Colon (tissue), 2 donors: ENCODE measurements around the gene CFAP73.
"Not testable (repeated sequence)": the region's sequence is repeated elsewhere in the genome, so short reads cannot be mapped to it uniquely, and the experiment has no call there.

ENCODE experiments used
- FAIRE-seq: peaks from 2 replicates; lab custom pipeline; 2012; peaks lifted over from hg19 to GRCh38; lab: Jason Lieb, UNC
- donor health status: control.
- donor health status: control.

The CFAP73 gene

DNA sequence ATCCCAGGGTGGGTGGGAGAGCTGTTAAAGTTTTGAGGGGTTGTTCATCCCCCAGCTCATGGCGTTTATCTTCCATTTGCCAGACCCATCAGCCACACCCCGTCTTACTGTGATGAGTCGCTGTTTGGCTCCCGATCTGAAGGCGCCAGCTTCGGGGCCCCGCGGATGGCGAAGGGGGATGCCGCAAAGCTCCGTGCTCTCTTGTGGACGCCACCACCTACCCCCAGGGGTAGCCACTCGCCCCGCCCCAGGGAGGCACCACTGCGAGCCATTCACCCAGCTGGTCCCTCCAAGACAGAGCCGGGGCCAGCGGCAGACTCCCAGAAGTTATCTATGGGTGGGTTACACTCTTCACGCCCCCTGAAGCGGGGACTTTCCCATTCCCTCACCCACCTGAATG, 41.7 kb downstream of the CFAP73 start:
- no peak for FAIRE-seq

DNA sequence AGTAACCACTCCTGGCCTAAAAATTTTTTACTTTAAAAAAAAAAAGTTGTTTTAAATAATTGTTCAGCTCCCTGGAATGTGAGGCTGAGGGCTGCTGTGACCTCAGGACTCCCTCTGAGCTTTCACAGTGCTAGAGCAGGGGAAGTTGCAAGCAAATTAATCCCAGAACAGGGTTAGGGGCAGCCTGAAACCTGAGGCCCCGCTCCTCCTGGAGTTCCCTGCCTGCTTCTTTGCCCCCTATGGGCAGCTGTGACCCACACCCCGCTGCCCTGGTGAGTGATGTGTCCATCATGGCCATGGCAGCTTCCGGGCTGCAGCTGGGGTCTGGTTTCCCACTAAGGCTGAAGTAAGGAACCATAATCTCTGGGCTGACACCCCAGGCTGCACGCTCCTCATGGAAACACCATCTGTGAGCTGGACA, 45.5 kb downstream of the CFAP73 start:
- FAIRE-seq, result no peak

DNA sequence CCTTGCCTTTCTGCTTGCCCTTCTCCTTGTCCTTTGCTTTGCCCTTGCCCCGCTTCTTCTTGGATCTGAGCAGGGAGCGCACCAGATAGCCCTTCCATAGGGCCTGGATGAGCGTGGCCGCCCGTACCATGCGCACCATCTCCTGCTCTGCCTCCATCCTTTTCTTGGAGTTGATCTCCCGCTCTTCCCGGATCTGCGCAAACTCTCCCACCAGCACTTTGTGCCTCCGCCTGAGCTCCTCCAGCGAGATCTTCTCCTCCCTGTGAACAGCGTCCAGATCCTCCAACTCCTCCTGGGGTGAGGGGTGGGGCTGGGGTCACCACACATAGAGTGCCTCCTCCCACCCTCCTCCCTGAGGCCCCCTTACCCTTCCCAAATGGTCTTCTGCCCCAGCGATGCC, 46.1 kb downstream of the CFAP73 start:
- FAIRE-seq, result no peak

DNA sequence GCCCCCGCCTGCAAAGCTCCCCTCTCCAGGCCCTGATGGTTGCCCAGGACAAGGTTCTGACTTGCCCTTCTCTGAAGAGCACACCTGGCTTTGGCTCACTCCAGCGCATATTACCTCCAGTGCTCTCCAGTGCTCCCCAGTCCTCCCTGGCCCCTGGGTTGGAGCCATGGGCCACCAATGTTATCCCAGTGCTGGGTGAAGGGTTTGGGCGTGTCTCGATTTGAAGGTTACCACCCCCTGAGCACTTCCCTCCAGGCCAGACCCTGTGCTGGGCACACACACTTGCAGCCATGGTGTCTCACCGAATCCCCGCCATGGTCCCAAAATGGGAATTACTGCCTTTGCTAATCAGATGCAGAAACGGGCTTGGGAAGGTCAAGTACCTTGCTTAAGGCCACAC, 47.1 kb downstream of the CFAP73 start:
- no peak for FAIRE-seq

DNA sequence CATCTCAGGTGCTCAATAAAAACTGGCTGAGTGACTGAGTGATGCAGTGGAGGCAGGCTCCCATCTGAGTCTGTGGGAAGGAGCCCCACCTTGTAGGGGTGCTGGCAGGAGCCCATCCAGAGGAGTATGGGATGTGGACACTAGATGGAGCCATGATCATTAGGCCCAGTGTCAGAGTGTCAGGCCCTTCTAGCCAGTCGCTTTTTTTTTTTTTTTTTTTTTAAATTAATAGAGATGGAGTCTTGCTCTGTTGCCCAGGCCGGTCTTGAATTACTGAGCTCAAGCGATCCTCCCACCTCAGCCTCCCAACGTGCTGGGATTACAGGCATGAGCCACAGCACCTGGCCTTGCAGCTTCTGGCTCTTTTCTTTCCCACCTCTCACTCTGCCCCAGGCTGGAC, 47.5 kb downstream of the CFAP73 start:
- FAIRE-seq, result no peak

DNA sequence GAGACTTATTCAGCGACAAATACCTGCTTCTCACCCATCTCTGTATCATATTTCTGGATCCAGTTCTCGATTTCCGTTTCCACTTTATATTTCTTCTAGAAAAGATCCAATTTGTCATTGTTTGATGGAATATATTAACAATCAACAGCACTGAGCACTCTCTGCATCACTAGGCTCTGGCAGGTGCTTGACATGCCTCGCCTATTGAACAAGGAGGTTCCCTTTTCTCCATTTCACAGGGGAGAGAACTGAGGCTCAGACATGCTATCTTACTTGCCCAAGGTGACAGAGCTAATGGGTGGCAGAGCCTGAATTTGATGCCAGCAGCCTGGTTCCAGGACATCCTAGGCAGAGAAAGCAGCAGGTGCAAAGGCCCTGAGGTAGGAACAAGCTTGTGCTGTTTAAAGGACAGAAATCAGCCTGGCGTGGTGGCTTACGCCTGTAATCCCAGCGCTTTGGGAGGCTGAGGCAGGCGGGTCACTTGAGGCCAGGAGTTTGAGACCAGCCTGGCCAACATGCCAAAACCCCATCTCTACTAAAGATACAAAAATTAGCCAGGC, 48.1 kb downstream of the CFAP73 start:
- FAIRE-seq, result no peak

DNA sequence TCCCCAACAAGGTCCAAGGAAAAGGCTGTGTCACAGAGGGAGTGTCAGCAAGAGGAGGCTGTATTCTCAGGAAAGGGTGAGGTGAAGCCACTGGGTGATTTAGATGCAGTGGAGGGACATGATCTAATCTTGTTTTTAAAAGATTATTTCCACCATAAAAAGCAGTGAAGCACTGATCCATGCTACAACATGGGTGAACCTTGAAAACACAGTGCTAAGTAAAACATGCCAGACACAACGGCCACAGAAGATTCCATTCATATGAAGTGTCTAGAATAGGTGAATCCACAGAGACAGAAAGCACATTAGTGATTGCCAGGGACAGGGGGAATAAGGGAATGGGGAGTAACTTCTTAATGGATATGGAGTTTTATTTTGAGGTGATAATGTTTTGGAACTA, 48.8 kb downstream of the CFAP73 start:
- no peak for FAIRE-seq

DNA sequence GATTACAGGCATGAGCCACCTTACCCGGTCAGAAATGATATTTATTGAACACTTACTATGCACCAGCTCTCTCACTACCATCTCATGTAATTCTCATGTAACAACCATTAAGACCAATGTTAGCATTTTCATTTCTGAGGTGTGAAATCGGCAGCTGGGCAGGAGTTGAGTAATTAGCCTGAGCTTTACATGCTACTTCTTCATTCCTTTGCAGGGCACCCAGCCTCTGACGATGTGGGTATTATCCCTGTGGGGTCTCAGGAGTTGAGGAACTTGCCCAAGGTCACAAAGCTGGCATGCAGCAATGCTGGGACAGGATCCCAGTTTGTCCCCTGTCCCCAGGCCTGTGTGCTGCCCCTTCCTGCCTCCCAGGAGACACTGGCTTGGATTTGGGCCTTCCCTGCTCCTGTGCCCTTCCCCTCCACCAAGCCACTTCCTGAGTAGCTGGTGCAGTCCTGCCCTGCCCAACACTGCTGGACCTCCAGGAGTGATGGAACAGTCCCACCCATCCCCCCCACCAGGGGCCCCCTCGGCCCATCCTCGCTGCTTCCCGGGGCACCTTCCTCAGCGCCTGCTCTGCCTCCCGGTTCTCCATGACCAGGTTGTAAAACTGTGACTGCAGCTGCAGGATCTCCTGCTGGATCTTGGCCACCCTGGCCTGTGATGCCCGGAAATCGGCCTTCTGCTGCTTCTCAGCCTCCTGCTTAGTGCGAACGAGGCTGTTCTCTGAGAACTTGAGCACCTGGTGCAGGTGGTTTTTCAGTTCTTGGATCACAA, 50.7 kb downstream of the CFAP73 start:
- FAIRE-seq, result no peak

DNA sequence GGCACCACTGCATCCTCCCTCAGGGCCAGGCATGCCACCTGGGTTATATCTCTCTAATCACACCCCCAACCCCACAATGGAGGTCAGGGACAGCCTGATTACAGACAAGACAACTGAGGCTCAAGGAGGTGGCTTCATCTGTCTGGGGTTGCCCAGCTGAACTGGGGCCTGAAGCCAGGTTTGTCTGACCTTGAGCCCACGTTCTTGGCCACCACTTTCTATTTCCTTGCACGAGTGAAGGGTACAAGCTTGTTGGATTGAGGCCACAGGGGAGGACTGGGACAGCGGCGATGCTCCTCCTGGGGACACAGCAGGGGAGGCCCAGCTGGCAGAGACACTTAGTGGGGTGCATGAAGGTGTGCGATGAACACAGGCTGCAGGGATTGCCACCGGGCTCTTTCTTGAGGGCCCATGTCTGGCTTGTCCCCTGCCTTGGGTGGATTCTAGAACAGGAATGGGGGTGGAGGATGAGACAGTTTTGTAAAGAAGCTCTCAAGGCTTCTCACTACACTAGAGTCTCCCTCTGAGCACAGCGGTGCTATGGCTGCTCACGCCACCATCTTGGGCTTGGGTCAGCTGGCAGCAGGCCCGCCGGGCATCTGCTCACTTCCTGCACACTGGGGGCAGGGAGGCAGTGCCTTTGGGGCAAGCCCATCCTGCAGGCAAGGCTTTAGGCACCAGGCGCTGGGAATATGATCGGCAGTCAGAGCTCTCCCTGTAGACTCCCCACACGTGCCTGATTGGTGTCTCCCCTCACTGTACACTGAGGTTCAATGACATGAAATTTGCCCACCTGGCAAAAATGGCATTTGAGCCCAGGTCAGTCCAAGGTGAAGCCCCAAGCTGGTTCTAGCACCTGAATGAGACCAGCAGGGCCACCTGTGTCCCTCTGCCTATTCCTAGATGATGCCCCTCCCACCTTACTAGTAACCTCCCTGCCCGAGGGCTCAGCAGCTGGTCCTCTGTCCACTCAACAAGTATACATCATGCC, 52.0 kb downstream of the CFAP73 start:
- FAIRE-seq, result no peak

DNA sequence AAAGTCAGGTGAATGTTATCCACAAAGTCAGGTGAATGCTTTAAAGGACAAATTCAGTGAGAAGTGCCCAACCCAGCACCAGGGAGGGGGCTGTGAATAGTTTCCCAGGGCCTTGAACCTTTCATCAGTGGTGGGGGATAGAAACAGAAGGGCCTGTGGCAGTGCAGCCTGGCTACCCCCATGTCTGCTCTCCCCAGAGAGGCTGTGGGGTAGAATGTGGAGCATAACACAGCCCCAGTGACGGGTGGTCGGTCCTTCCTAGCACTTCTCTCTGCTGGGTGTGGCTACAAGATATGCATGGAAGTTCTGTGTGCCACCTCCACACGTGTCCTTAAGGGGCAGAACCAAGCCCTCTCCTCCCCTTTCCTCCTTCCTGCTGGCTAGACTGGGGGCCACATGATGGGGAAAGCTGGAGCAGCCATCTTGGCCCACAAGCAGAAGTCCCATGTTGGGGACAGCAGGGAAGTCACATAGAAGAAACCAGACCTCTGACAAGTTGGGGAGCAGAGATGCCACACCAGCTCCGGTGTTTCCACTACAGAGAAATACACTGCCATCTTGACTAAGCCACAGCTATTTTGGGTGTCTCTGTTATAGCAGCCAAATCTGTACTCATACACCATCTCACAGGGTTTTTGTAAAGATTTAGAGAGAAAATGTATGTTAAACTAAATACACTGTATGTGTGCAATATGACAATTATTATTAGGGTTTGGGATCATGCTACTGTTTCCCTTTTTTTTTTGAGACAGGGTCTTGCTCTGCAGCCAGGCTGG, 53.0 kb downstream of the CFAP73 start:
- no peak for FAIRE-seq

DNA sequence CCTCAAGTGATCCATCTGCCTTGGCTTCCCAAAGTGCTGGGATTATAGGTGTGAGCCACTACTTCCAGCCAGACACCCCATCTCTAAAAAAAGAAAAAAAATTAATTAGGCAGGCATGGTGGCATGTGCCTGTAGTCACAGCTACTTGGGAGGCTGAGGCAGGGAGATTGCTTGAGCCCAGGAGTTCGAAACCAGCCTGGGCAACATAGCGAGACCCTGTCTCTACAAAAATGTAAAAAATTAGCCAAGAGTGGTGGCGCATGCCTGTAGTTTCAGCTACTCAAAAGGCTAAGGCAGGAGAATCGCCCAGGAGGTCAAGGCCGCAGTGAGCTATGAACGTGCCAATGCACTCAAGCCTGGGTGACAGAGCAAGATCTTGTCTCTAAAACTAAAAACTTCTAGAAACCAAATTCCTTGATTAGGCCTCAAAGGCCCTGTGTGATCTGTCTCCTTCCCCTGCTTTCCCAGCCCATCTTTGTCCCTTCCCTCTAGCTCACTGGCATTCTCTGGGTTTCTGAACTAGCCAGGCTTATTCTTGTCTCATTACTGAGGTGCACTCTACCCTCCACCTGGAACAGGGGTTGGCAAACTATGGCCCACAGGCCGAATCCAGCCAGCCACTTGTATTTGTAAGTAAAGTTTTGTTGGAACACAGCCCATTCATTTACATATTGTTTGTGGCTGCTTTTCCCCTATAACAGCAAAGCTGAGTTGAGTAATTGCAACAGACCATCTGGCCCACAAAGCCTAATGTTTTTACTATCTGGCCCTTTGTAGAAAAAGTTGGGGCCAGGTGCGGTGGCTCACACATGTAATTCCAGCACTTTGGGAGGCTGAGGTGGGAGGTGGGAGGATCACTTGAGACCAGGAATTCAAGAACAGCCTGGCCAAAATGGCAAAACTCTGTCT, 54.6 kb downstream of the CFAP73 start:
- FAIRE-seq, result no peak

DNA sequence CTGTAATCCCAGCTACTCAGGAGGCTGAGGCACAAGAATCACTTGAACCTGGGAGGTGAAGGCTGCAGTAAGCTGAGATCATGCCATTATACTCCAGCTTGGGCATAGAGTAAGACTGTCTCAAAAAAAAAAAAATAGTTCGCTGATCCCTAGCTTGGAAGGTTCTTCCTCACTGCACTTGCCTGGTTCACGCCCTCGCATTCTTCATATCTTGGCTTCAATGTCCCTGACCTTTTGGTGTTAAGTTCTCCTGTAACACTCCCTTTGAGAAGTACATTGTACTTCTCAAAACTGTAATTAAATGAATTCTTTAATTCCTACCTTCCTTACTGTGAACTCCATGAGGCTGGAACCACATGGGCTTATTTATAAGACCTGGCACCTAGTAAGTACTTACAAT, 55.3 kb downstream of the CFAP73 start:
- FAIRE-seq, result no peak

DNA sequence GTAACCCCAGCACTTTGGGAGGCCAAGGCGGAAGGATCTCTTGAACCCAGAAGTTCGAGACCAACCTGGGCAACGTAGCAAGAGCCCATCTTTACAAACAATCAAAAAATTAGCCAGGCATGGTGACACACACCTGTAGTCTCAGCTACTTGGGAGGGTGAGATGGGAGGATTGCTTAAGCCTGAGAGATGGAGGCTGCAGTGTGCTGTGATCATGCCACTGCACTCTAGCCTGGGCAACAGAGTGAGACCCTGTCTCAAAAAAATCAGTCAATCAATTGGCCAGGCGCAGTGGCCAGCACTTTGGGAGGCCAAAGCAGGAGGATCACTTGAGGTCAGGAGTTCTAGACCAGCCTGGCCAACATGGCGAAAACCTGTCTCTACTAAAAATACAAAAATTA, 57.3 kb downstream of the CFAP73 start:
- FAIRE-seq, result not testable (repeated sequence)

DNA sequence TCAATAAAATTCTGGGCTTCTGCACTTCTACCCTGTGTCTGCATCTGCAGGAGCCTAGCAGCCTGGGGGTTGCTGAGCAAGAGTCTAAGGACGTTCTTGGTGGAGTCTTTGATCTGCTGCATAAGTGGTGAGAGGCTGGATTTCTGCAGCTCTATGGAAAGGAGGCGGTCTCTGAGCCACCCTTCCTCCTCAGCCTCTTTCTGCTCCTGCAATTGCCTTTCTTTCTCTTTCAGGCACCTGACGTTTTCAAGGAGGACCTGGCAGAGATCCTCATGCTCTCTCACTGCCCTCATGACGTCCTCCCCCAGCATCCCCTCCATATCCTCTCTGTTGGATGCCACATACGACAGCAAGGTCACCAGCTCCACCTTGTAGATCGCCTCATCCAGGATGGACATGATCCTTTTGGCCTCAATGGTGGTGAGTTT, 58.1 kb downstream of the CFAP73 start:
- no peak for FAIRE-seq

DNA sequence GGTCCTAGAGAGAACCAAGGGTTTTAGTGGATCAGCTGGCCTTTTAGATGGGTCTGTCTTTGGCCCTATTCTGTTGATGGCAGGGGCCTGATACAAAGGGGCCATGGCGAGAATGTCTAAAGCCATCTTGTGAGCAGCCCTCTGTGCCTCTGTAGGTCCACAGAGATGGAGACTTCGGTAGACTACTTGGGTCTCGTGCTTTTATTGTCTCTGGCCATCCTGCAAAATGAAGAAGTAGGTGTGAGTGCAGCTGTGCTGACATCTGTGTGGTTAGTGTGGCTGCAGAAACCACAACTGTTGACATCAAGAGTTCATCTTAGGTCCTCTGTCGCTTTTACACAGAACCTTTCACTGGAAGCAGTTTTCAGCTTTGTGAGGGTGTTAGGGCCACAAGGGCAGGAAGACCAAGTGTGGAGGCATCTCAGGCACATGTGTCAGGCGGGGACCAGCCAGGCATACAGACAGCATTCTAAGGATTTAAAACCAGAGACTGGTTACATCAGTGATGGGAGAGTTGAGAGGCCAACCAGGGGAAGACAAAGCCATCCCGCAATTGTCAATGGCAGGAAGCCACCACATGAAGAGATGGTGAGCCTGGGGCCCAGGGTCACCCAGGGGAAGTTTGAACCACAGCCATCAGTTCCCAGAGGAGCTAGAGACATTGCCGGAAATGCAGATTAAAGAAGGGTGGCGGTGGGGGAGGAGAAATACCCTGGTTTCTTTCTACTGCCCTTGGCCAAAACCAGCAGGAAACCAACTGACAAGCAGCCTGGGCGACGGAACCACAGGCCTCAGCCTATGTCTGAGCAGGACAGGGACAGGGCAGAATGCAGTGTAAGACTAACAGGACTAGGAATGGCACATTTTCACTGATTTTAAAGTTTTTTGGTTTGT, 58.8 kb downstream of the CFAP73 start:
- no peak for FAIRE-seq
